Heart left ventricle (tissue), 13 donors: ENCODE data around the gene SYT9.

Experiments
- POLR2A ChIP-seq, 2 donors: fragments of 450-650 bp; IDR thresholded peaks; one replicate each; pipeline ENCODE4 v1.6.1; 2017; ENCODE audit warnings: antibody characterized with exemption in 2 of 2, mild to moderate bottlenecking in 2 of 2, moderate library complexity in 2 of 2
- TF ChIP-seq, protein P1 (sequence below), 12 donors: fragments of 200-600 bp; sonication (generic) in 4 of 12; IDR thresholded peaks; one replicate each; pipeline versions ENCODE4 v1.5.0 to v1.8.0; 2018 to 2022; ENCODE audit warnings: antibody characterized with exemption in 12 of 12, mild to moderate bottlenecking in 5 of 12
- donor health status: ischemic (EF 13 %, LVEDD 7.1; RV severe dilation, severe dysfunction).
- donor health status: DM: no; HTN: yes; CAD: no.
- donor health status: DM: no; HTN: no; CAD: no.
- donor health status: ischemic (EF 25% LVEDD 6.9; RV normal size, moderate dysfunction).
- donor health status: ischemic (EF 25% LVEDD 5.7; RV mildly dilated, moderate dysfunction).
- donor health status: ischemic (EF 35%, LVEDD 5.7; RV mildly dilated, moderate dysfunction).
- donor health status: nonischemic (EF 11% LVEDD 7.7; RV severe dilation, severe dysfunction).
- donor health status: DM: yes; HTN: yes; CAD: no.
- donor health status: PGD.
- donor health status: ischemic (EF 29% LVEDD 5.4; RV normal size, mild dysfunction).
- donor health status: nonischemic (EF 23%, LVEDD 6.1; RV moderate dilation, normal function).

DNA sequence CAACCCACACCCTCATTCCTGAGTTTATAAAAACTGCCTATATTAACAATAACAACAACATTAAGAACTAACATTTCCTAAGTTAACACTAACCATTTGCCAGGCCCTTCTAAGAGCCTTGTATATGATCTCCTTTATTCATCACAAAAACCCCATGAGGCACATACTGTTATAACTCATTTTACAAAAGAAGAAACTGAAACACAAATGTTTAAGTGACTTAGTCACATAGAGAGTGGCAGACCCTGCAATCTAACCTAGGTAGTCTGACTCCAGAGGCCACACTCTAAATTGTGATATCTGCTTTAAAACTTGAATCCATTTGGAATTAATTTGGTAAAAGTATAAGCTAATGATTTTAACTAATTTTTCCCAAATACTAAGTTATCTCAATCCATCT, 116.1 kb downstream of the SYT9 start:
- TF ChIP-seq, protein P1, sequence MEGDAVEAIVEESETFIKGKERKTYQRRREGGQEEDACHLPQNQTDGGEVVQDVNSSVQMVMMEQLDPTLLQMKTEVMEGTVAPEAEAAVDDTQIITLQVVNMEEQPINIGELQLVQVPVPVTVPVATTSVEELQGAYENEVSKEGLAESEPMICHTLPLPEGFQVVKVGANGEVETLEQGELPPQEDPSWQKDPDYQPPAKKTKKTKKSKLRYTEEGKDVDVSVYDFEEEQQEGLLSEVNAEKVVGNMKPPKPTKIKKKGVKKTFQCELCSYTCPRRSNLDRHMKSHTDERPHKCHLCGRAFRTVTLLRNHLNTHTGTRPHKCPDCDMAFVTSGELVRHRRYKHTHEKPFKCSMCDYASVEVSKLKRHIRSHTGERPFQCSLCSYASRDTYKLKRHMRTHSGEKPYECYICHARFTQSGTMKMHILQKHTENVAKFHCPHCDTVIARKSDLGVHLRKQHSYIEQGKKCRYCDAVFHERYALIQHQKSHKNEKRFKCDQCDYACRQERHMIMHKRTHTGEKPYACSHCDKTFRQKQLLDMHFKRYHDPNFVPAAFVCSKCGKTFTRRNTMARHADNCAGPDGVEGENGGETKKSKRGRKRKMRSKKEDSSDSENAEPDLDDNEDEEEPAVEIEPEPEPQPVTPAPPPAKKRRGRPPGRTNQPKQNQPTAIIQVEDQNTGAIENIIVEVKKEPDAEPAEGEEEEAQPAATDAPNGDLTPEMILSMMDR (IDR thresholded peaks at IDR 0.05) = no peak
- TF ChIP-seq POLR2A (IDR thresholded peaks at IDR 0.05) = no peak
